ENCODE measurements around the gene PRADC1. TPM values are rescaled to one million over a fixed set of nuclear protein-coding genes. Genes with fewer than 3 reads are reported as not detected.

Gene PRADC1
- total RNA-seq, 4 donors from 2014 or later = 18.6 to 54.8 (median 27.1) TPM

GRCh38 chr2:73243884-73244570 is 11.0 kb upstream of the PRADC1 start:
- TF ChIP-seq CTCF (IDR thresholded peaks at IDR 0.05; ENCODE audit: low read depth) = no peak

DNA sequence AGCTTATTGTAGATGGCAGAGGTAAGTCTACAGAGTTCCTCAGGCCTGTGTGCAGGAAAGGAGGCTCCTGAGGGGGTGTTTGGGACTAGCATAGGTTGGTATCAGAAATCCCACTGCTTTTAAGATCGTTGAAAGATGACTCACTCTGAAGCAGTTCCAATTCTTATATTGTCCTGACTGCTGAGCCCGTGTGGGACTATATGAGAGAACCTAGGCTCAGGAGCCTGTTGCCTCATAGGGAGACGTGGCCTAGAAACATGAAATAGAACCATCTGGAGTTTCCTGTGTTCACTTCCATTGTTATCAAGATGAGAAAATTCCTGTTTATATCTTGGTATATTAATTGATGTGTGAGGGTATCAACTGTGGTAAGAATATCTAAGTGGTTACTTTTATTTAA is 6.7 kb upstream of the PRADC1 start:
- no peak for TF ChIP-seq CTCF (IDR thresholded peaks at IDR 0.05; ENCODE audit: low read depth)

DNA sequence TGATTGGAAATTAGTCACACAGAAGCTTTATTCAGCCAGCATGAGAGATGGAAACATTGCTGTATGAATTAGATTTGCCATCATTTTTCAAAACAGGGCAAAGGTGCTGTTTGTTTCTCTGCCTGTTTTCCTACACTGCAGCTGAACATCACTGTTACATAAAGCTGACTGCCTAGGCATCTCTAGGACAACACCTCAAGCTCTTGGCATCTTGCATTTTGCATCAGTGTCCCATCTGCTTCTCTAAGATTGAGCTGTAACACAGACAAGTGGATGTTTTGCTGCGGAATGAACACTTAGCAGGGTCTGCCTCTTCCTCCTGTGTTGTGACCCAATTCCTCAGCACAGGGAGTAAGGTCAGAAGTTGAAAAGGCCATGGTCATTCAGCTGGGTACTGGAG is 5.9 kb upstream of the PRADC1 start:
- TF ChIP-seq CTCF (IDR thresholded peaks at IDR 0.05; ENCODE audit: low read depth) = no peak

GRCh38 chr2:73238149-73238548 is 5.1 kb upstream of the PRADC1 start:
- no peak for TF ChIP-seq CTCF (IDR thresholded peaks at IDR 0.05; ENCODE audit: low read depth)

DNA sequence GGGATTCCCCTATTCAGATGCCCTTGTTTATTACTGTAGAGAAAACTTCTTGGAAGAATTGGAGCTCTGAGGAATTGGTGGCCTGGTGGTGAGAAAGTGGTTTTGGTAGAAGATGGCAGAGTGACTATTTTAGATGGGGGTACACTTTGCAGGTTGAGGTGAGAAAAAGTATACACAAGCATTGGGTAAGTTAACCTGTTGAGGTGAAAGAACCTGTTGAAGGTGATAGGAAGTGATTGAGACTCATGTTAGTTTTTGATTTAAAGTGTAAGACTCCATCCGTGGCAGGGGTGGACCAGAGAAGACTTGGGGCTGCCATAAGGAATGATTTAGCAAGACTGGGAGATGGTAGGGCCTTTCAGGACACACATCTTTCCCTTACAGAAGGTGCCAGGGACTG is 4.1 kb upstream of the PRADC1 start:
- no peak for TF ChIP-seq CTCF (IDR thresholded peaks at IDR 0.05; ENCODE audit: low read depth)

- no peak for TF ChIP-seq CTCF (IDR thresholded peaks at IDR 0.05; ENCODE audit: low read depth)
These were observed 2.4 kb upstream of the PRADC1 start for GRCh38 chr2:73235315-73236028.

DNA sequence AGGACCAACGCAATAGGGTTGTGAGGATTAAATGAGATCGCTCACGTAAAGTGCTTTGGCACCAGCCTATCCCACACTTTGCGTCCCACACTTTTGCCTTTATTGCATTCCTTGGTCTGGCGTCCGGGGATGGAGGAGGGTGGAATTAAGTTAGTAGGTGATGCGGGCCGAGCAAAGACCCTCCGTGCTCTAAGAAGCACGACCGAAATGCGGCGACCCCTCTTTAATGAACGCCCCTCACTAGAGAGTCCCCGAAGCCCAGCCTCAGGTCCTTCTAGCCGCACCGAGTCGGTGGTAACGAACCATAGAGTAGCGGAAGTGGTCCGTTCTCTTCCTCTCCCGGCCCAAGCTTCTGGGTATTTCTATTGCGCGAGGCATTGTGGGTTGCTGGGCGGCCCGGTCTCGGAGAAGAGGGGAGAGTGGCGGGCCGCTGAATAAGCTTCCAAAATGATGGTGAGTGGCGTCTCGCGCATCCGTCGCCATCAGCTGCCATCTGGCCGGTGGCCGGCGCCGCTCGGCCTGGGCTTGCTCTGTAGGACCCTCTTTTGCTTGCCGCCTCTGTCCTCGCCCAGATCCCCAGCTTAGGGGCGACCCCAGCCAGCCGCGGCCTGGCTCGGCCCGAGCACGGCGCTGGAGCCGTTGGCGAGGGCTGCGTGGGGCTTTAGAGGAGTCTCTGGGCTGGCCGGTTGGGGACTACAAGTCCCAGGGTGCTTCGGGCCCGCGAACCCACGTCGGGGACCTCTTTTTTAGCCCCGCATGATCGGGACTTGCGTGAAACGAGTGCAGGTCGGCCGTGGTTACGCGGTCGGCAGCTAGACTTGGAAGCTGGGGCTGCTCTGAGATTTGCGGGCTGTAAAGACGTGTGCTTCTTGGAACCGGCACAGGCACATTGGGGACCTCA is 1.1 kb upstream of the PRADC1 start, which contains the start of gene CCT7:
CCT7 (plus strand) TSS at position 377 of the 901 bp plus-strand sequence; CDS start at position 448, 71 bp downstream.
- no peak for TF ChIP-seq CTCF (IDR thresholded peaks at IDR 0.05; ENCODE audit: low read depth)

Measured in subcutaneous adipose tissue (tissue), 4 donors.